ENCODE measurements around the gene NBEA.
"Not testable (repeated sequence)": the region's sequence is repeated elsewhere in the genome, so short reads cannot be mapped to it uniquely, and the experiment has no call there.

Gene NBEA

DNA sequence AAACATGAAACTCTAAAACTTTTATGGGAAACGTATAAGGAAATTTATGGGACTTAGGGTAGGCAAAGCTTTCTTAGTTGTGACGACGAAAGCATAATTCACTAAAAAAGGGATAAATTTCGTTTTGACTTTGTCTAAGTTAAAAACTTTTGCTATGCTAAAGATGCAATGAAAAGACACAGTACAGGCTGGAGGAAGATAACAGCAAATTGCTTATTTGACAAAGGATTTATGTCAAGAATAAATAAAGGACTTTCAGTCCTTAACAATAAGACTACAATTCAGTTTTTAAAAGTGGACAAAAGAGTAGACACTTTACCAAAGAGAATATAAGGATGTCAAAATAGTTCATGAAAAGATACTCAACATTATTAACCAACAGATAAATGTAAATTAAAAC is 150.2 kb downstream of the NBEA start:
- no peak for DNase-seq (ENCODE audit: low read depth)

- DNase-seq (ENCODE audit: low read depth): no peak
Observed at GRCh38 chr13:35092751-35093150, 150.7 kb downstream of the NBEA start.

DNA sequence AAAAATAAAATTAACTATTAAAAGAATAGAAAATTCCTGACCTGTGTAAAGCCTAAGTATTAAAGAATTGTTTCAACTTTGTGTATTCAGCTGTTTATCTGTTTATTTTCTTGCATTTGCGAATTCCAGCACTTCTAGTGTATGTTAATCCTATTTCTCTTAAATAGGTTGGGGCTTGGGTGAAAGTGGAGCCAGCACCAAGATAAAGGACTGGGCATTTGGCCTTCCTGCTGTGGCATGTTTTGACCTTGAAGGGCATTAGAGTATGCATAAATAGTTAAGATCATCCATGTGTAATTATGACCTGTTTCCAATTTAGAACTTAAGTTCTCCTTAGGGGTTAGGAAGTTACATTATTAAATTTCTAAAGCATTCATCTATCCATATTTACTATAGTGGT is 151.3 kb downstream of the NBEA start:
- DNase-seq (ENCODE audit: low read depth): no peak

- not testable (repeated sequence) for DNase-seq (ENCODE audit: low read depth)
Observed at GRCh38 chr13:35106771-35107170, 164.7 kb downstream of the NBEA start.

DNA sequence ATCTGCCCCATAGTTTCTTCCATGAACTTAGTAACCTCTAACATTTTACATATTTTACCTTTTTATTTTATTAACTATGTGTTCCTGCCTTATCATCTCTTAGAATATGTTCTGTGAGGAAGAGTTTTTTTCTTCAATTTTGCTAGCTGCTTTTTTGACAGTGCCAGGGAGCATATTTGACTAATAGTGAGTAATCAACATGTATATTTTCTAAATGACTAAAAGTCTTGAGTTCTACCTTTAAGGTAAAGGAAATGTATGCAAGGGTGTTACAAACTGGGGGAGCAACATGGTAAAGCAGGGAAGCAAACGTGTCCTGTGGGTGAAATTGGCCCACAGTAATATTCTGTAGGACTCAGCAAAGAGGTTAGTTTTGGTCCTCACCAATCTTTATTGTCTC is 165.5 kb downstream of the NBEA start:
- DNase-seq (ENCODE audit: low read depth): no peak

DNA sequence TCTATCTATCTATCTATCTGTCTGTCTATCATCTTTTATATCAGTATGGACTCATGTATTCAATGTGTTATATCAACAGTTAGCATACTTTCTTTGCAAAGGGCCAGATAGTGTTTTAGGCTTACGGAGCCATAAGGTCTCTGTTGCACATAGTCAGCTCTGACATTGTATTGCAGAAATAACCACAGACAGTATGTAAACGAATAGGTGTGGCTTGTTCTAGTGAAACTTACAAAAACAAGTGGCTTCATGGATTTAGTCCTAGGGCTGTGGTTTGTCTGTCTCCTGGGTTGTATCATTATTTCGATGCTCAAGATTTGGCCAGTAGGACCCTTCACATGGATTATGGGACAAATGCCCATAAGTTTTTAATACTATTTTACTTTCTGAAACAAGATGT is 171.5 kb downstream of the NBEA start:
- DNase-seq (ENCODE audit: low read depth): not testable (repeated sequence)

DNA sequence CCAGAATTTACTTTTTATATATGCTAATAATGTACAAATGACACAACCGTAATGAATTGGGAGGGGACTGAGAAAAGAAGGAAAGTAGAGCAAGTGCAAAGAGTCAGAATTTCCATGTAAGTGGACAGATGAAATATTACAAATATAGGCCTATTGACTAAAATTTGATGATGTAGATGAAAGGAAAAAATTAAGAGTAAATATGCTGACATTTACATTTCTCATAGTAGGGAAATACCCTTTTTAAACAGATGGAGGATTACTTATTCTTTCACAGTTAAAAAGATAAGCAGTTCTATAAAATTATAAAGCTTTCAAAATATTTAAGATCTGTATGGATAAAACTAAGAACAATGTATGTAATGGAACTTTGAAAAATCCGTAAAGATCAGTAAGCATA is 185.4 kb downstream of the NBEA start:
- DNase-seq (ENCODE audit: low read depth): no peak

- no peak for DNase-seq (ENCODE audit: low read depth)
Observed at GRCh38 chr13:35129500-35129899, 187.4 kb downstream of the NBEA start.

DNA sequence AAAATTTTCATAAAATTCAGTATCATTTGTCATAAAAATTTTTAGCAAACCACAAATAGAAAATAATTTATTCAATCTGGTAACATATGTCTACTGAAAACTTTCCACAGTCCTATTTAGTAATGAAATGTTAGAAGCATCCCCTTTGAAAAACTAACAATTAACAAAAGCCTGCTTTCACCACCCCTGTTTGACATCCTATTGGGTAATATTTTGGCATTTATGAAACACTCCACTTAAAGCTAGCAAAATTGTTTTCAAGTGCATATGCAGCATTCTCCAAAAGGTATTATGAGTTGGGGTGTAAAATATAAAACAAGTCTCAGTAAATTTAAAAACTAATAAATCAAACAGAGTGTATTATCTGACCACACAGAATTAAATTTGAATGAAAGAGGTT is 189.4 kb downstream of the NBEA start:
- DNase-seq (ENCODE audit: low read depth): no peak

- no peak for DNase-seq (ENCODE audit: low read depth)
Observed at GRCh38 chr13:35136585-35136984, 194.5 kb downstream of the NBEA start.

GRCh38 chr13:35139591-35139990 is 197.5 kb downstream of the NBEA start:
- DNase-seq (ENCODE audit: low read depth): no peak

DNA sequence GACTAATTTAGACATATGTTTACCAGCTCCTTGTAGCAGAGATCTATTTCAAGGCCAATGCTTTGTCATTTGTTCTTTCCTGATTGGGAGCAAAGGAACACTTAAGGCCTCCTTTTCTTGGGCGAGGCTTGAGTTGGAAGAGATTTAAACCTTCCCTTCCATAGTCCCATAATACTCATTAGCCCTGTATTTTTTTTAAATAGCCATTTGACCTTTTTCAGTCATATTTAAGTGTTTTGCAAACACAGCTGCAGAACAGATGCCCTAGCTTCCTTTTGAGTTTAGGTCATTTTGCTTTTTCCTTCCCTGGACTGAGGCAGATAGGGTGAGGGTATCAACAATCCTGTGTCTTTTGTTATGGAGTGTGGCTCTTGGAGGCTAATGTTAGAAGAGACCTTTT is 198.3 kb downstream of the NBEA start:
- no peak for DNase-seq (ENCODE audit: low read depth)

DNA sequence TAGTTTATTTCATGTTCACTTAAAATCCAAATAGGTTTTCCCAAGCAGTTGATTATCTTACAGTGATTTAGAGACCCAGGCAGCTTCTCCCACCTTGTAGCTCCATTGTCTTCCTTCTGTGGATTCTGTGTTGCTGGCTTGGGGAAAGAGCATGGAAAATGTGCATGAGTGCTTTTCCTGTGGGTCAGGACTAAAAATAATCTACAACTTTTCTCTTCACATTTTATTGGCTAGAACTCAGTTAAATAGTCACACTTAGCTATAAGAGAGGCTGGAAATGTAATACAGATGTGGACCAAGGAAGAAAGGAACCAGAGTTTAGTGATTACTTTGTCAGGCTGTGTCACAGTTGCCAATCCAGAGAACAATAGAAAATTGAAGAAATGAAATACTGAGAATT is 198.8 kb downstream of the NBEA start:
- no peak for DNase-seq (ENCODE audit: low read depth)

GRCh38 chr13:35143123-35143522 is 201.1 kb downstream of the NBEA start:
- DNase-seq (ENCODE audit: low read depth): no peak

GRCh38 chr13:35144166-35144890 is 202.3 kb downstream of the NBEA start:
- no peak for DNase-seq (ENCODE audit: low read depth)

GRCh38 chr13:35146686-35147085 is 204.6 kb downstream of the NBEA start:
- no peak for DNase-seq (ENCODE audit: low read depth)

DNA sequence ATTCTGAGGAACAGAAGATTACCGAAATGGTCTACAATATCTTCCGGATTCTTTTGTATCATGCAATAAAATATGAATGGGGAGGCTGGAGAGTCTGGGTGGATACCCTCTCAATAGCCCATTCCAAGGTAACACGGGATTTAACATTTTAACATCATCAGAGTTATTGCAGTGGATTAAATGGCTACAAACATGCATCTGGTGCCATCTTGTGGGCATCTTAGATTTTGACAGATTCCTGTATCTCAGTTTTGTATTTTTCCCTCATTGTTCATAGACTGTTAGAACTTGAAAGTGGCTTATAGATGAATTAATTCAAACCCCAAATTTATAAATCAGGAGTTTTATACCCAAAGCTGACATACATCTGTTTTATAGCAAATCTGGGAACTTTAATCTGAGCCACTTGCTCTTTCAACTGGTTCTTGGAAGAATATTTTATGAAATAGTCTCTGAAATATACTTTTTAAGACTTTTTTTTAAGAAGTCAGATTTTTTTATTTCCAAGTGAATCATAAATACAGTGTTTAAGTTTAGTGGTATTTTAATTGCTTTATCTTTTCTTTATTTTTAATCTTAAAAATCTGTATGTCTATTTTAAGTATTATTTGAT is 215.2 kb downstream of the NBEA start:
- DNase-seq (ENCODE audit: low read depth): no peak

DNA sequence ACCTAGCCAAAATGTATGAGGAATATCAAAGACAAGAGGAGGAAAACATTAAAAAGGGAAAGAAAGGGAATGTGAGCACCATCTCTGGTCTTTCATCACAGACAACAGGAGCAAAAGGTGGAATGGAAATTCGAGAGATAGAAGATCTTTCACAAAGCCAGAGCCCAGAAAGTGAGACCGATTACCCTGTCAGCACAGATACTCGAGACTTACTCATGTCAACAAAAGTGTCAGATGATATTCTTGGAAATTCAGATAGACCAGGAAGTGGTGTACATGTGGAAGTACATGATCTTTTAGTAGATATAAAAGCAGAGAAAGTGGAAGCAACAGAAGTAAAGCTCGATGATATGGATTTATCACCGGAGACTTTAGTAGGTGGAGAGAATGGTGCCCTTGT is 217.0 kb downstream of the NBEA start:
- DNase-seq (ENCODE audit: low read depth): no peak

DNA sequence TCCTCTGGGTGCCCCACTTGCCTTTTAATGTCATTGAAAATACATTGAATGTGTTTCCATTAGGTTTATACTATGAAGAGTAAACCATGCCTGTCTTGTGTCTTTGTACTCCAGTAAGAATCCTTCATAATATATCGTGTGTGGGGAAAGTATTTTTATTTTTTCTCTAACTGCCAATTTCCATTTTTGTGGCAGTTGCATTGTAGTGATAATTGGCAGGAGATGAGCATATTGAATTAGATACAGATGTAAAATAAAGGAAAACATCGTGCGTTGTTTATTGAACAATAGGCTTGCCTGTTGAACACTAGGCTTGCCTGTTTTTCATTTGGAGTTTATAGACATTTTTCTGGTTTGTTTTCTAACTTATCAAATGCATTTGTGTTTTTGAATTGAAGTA is 218.8 kb downstream of the NBEA start:
- DNase-seq (ENCODE audit: low read depth): no peak

GRCh38 chr13:35162420-35162819 is 220.3 kb downstream of the NBEA start:
- no peak for DNase-seq (ENCODE audit: low read depth)

- no peak for DNase-seq (ENCODE audit: low read depth)
Observed at GRCh38 chr13:35163674-35164073, 221.6 kb downstream of the NBEA start.

DNA sequence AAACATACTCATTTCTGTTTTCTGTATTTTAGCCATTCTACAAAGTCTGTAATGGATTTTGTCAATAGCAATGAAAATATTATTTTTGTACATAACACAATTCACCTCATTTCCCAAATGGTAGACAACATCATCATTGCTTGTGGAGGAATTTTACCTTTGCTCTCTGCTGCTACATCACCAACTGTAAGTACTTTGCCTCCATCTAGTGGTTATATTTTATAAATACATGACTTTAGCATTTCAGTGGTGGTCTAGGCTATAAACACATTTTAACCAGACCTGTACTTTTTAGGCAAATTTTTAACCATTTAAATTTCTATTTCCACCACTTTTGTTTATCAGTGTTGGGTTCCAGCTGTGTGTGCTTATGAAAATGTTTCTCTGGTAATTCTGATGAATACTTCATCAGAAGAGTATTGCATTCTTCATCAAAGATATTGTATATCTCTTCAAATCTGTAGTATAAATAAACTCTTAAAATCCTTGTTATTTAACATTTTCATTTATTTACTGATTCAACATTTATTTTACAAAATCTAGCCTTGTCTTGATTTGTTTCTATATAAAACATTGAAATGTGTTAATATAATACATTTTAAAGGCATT is 222.4 kb downstream of the NBEA start:
- no peak for DNase-seq (ENCODE audit: low read depth)

DNA sequence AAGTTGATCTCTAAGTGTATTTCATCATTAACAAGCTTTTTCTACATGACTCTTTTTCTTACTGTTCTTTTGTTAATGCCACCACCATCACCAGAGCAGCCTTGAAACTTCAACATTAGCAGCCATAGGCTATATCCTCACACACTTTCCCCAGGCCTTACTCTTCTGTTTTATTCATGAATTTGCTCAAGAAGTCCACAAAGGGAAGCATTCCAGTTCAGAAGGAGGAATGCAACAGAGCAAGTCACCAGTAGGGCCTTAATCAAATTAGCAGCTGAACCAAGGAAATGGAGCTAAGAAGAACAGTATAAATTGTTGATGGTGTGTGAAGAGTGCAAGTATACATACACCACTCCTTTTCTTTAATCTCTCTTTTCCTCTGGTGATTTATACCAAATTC is 223.1 kb downstream of the NBEA start:
- DNase-seq (ENCODE audit: low read depth): no peak

DNA sequence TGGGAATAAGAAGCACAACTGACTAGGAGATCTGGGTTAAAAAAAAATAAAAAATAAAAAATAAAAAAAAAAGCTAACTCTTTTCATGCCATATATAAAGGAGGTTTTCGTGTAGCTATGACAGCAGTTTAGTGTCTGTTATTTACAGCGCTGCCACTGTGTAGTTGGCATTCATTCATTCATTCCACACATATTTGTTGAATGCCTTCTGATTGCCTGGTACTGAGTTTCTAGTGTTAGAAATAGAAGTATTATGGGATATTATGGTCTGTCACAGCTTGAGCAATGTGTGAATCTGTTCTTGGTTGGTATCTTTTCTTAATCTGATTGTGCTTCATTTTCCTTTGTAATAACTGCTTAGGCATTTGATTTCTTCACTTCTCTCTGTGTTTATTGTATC is 237.4 kb downstream of the NBEA start:
- no peak for DNase-seq (ENCODE audit: low read depth)

Data from activated T-helper 1 cell treated with Interleukin-2 at 50 U/mL for 16 hours (primary cell).